BJ (cell line): ENCODE data around the gene LGALS1. TPM values are rescaled to one million over a fixed set of nuclear protein-coding genes. Genes with fewer than 3 reads are reported as not detected.

ENCODE experiments used
- CTCF ChIA-PET: fragments of 350-600 bp; formaldehyde crosslinking; extraction: SDS; loops from one replicate; lab custom pipeline; 2021; ENCODE audit warnings: antibody characterized with exemption, inconsistent platforms; lab: Yijun Ruan, JAX
- POLR2A ChIA-PET: fragments of 300-600 bp; sonication (Branson Sonifier 250); formaldehyde crosslinking; extraction: SDS; loops from one replicate; lab custom pipeline; 2021; ENCODE audit warnings: antibody characterized with exemption; lab: Charles Lee
- DNase-seq: peaks from one replicate; pipeline ENCODE4 v3.0.0-alpha.2; 2011; ENCODE audit warnings: low read depth
- H3K27me3 ChIP-seq: 2 replicates; pipeline ENCODE4 v1.6.0; 2011; ENCODE audit warnings: low read length; ENCODE audit not compliant: control insufficient read depth, insufficient read depth
- H3K36me3 ChIP-seq: 2 replicates; pipeline ENCODE4 v1.5.1; 2011; ENCODE audit warnings: low read length; ENCODE audit not compliant: control insufficient read depth, insufficient read depth
- H3K4me3 ChIP-seq: 2 replicates; pipeline ENCODE4 v1.5.1; 2011; ENCODE audit warnings: low read depth, mild to moderate bottlenecking, control low read depth, low read length
- polyA plus RNA-seq: library from polyadenylated mRNA; depleted of rRNA; stranded (reverse); fragments of >200 nt; gene quantifications from 2 replicates; pipeline ENCODE4 v1.2.3, GENCODE V29; 2011
- TF ChIP-seq, protein P1 (sequence below): IDR thresholded peaks from 2 replicates; pipeline ENCODE4 v1.5.1; 2011; ENCODE audit warnings: low read depth, mild to moderate bottlenecking, control low read depth, inconsistent platforms, low read length, moderate library complexity; ENCODE audit not compliant: insufficient read depth

Gene LGALS1
- polyA plus RNA-seq, 1 experiment, result 9,083 TPM

- POLR2A ChIA-PET, result no interaction called here
- DNase-seq, result no peak
- TF ChIP-seq, protein P1, sequence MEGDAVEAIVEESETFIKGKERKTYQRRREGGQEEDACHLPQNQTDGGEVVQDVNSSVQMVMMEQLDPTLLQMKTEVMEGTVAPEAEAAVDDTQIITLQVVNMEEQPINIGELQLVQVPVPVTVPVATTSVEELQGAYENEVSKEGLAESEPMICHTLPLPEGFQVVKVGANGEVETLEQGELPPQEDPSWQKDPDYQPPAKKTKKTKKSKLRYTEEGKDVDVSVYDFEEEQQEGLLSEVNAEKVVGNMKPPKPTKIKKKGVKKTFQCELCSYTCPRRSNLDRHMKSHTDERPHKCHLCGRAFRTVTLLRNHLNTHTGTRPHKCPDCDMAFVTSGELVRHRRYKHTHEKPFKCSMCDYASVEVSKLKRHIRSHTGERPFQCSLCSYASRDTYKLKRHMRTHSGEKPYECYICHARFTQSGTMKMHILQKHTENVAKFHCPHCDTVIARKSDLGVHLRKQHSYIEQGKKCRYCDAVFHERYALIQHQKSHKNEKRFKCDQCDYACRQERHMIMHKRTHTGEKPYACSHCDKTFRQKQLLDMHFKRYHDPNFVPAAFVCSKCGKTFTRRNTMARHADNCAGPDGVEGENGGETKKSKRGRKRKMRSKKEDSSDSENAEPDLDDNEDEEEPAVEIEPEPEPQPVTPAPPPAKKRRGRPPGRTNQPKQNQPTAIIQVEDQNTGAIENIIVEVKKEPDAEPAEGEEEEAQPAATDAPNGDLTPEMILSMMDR, result no peak
- no peak overlapping the region for H3K4me3 ChIP-seq
- no peaks in the 10 kb centered on the region for H3K27me3 ChIP-seq
- CTCF ChIA-PET, result interaction anchor here (1.6 to 3.2 kb wide), 3 partner anchors 8 to 26 kb away, joined by 4 to 13 read pairs (median 11); no protein-coding TSS in a partner anchor
- peaks cover 1% of the 10 kb centered on the region; the same call in 1 of the 2 replicates for H3K36me3 ChIP-seq
Measured at GRCh38 chr22:37669586-37669985, 5.8 kb upstream of the LGALS1 start.

DNA sequence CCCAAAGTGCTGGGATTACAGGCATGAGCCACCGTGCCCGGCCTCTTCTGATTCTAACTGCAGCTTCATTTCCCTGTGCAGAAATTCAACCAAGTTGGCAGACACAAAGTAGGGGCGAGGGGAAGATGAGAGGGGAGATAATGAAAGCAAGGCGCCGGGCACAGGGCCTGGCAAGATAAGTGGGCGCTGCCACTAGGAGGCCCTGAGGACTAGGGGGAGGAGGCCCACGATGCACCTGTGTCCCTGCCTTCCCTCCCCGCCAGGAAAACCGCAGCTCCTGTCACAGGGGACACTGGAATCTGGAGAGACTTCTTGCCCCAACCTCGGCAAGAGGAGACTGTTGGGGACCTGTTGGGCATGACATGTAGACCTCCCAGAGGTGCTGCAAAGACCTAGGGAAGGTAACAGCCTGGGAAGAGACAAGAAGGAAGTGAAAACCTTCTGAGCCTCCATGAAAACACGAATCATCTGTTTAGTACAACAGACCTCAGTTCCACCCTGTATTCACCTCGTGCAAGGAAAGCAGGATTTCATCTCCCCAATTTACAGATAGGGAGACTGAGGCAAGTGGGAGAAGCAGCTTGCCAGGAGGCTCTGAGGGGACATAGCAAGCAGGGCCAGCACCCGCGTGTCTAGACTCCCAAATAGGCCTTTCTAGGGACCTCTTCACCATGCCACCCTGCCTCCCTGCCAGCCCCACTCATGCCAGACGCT is 3.1 kb upstream of the LGALS1 start:
- Histone ChIP-seq H3K36me3 (peaks cover 1% of the 10 kb centered on the region; the same call in 1 of the 2 replicates), H3K27me3 (no peaks in the 10 kb centered on the region), H3K4me3 (no peak overlapping the region)
- TF ChIP-seq, protein P1, result no peak
- ChIA-PET POLR2A (no interaction called here), CTCF (interaction anchor here (3.2 to 15.5 kb wide), 2 partner anchors 9 to 28 kb away, joined by 13 to 265 read pairs; partner anchors contain the start of gene SH3BP1)
- no peak for DNase-seq

DNA sequence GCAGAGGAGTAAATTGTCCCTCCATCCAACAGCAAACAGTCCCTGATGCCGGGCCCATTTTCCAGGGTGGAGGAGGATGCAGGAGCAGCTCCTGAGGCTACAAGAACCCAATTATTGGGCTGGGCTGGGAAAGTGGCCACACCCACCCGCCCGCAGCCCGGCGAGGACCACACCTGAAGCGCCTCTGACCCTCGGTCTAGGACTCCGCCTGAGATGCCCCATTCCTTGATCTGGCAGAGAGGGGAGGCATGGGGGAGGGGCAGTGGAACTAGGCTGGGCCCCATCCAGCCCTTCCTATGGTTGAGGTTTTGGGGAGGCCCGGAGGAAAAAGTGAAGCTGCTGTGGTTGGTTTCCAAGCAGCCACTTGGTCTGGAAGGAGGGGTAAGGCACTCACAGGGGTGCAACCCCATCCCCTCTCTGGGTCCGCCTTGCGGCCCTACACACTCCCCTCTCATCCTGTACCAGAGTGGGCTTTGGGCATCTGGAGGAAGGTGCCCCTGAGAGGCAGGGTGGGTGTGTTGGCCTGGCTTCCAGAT is 2.4 kb upstream of the LGALS1 start:
- CTCF ChIA-PET, result interaction anchor here (15.5 kb wide), 1 partner anchor 28 kb away, joined by 265 read pairs; the partner anchor contains the start of gene SH3BP1
- H3K27me3 ChIP-seq, result no peaks in the 10 kb centered on the region
- TF ChIP-seq, protein P1, result no peak
- DNase-seq, result no peak
- POLR2A ChIA-PET, result no interaction called here
- peaks cover 3% of the 10 kb centered on the region for H3K36me3 ChIP-seq
- no peak overlapping the region for H3K4me3 ChIP-seq

DNA sequence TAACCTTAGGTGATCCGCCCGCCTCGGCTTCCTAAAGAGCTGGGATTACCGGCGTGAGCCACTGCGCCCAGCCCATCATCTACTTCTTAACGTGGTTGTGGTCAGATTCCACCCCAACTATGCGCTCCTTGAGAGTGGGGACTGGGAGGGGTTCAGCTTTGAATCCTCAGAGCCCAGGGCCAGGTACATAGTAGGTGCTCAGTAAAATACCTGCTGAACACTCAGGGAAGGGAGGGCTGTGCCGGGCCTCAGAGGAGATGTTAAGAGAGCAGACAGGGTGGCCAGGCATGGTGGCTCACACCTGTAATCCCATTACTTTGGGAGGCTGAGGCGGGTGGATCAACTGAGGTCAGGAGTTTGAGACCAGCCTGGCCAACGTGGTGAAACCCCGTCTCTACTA is 1.2 kb upstream of the LGALS1 start:
- TF ChIP-seq, protein P1, result no peak
- CTCF ChIA-PET, result interaction anchor here (1.4 to 15.5 kb wide), 4 partner anchors 16 to 118 kb away, joined by 5 to 265 read pairs (median 6); partner anchors contain the start of genes PDXP and SH3BP1
- Histone ChIP-seq H3K36me3 (peaks cover 9% of the 10 kb centered on the region), H3K27me3 (no peaks in the 10 kb centered on the region), H3K4me3 (no peak overlapping the region)
- POLR2A ChIA-PET, result interaction anchor here (1.9 to 2.1 kb wide), 3 partner anchors 13 to 31 kb away, joined by 6 to 16 read pairs (median 10); partner anchors contain the start of gene PDXP
- no peak for DNase-seq
